Sigmoid colon (tissue), 4 donors: ENCODE measurements around the gene BAZ1A.

ENCODE experiments used
- POLR2A ChIP-seq, 2 donors: fragments of 450-650 bp; IDR thresholded peaks; one replicate each; pipeline ENCODE4 v1.6.1; 2016; ENCODE audit warnings: antibody characterized with exemption in 2 of 2, mild to moderate bottlenecking in 2 of 2, moderate library complexity in 2 of 2
- POLR2AphosphoS5 ChIP-seq, 4 donors: sonication (generic); formaldehyde crosslinking; IDR thresholded peaks; one replicate each; pipeline ENCODE4 v1.6.1; 2017; ENCODE audit warnings: antibody characterized with exemption in 4 of 4
- TF ChIP-seq, protein P1 (sequence below), 4 experiments: fragments of 450-650 bp in 3 of 4; fragments of 200-600 bp in 1 of 4; IDR thresholded peaks; one replicate each; pipeline ENCODE4 v1.5.1; 2016 to 2019; ENCODE audit warnings: antibody characterized with exemption in 4 of 4, mild to moderate bottlenecking in 3 of 4, moderate library complexity in 2 of 4

DNA sequence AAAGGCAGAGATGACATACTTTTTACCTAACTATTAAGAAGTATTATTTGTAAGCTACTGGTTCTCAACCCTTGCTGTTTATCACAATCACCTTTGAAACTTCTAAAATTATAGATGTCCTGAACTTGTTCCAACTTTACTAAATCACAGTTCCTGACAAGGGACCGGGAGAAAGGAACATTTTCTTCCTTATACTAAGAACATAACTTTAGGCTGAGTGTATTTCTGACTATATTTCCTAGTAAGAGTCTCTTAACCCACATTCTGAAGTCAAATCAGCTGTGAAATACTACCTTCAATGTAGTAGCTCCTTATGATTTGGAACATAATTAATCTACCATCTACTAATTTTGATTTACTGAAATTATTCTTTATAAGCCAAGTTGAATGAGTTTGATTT lies 80.2 kb downstream of the BAZ1A start:
- TF ChIP-seq POLR2AphosphoS5 (IDR thresholded peaks at IDR 0.05) (no peak), POLR2A (IDR thresholded peaks at IDR 0.05) (no peak)
- TF ChIP-seq, protein P1, sequence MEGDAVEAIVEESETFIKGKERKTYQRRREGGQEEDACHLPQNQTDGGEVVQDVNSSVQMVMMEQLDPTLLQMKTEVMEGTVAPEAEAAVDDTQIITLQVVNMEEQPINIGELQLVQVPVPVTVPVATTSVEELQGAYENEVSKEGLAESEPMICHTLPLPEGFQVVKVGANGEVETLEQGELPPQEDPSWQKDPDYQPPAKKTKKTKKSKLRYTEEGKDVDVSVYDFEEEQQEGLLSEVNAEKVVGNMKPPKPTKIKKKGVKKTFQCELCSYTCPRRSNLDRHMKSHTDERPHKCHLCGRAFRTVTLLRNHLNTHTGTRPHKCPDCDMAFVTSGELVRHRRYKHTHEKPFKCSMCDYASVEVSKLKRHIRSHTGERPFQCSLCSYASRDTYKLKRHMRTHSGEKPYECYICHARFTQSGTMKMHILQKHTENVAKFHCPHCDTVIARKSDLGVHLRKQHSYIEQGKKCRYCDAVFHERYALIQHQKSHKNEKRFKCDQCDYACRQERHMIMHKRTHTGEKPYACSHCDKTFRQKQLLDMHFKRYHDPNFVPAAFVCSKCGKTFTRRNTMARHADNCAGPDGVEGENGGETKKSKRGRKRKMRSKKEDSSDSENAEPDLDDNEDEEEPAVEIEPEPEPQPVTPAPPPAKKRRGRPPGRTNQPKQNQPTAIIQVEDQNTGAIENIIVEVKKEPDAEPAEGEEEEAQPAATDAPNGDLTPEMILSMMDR (IDR thresholded peaks at IDR 0.05), result no peak
